Loucy (cell line): ENCODE results near the gene R3HDM1.
"Not testable (repeated sequence)": the region's sequence is repeated elsewhere in the genome, so short reads cannot be mapped to it uniquely, and the experiment has no call there.

ENCODE experiments used
- H2AFZ ChIP-seq: fragments of 200-600 bp; sonication (generic); 2 replicates; pipeline ENCODE4 v1.6.0; 2016; ENCODE audit warnings: antibody characterized with exemption, mild to moderate bottlenecking, low read length, moderate library complexity
- H3F3A ChIP-seq: fragments of 200-600 bp; 2 replicates; pipeline ENCODE4 v1.6.0; 2016; ENCODE audit warnings: antibody characterized with exemption, low read depth, mild to moderate bottlenecking
- H3K27me3 ChIP-seq: fragments of 200-600 bp; sonication (generic); 2 replicates; pipeline ENCODE4 v1.6.1; 2014; ENCODE audit warnings: low read length, mild to moderate bottlenecking; ENCODE audit not compliant: insufficient read depth, poor library complexity, severe bottlenecking
- H3K36me3 ChIP-seq: fragments of 200-600 bp; sonication (generic); 2 replicates; pipeline ENCODE4 v1.6.1; 2016; ENCODE audit warnings: low read length; ENCODE audit not compliant: insufficient read depth
- H3K4me1 ChIP-seq: fragments of 200-600 bp; sonication (generic); 2 replicates; pipeline ENCODE4 v1.5.1; 2014; ENCODE audit warnings: low read length, mild to moderate bottlenecking; ENCODE audit not compliant: insufficient read depth, poor library complexity, severe bottlenecking
- H3K4me2 ChIP-seq: fragments of 200-600 bp; sonication (generic); 2 replicates; pipeline ENCODE4 v1.6.0; 2014; ENCODE audit warnings: antibody characterized with exemption, low read length, low read depth, mild to moderate bottlenecking; ENCODE audit not compliant: poor library complexity, severe bottlenecking
- H3K4me3 ChIP-seq: fragments of 200-600 bp; sonication (generic); 2 replicates; pipeline ENCODE4 v1.5.1; 2014; ENCODE audit warnings: low read length, mild to moderate bottlenecking, mixed read lengths; ENCODE audit not compliant: poor library complexity, severe bottlenecking
- H3K79me2 ChIP-seq: fragments of 200-600 bp; sonication (generic); 2 replicates; pipeline ENCODE4 v1.6.1; 2014; ENCODE audit warnings: low read length; ENCODE audit not compliant: insufficient read depth
- H3K9ac ChIP-seq: fragments of 200-600 bp; sonication (generic); 2 replicates; pipeline ENCODE4 v1.6.0; 2014; ENCODE audit warnings: mild to moderate bottlenecking, low read depth, low read length, moderate library complexity; ENCODE audit not compliant: poor library complexity, severe bottlenecking
- H3K9me2 ChIP-seq: fragments of 200-600 bp; sonication (generic); replicated peaks from 2 replicates; pipeline ENCODE4 v1.6.1; 2016; ENCODE audit warnings: low read depth, low read length, mixed read lengths
- H3K9me3 ChIP-seq: fragments of 200-600 bp; sonication (generic); 2 replicates; pipeline ENCODE4 v1.6.1; 2014; ENCODE audit warnings: mild to moderate bottlenecking, antibody characterized with exemption, low read length, low read depth; ENCODE audit not compliant: insufficient read depth
- H4K20me1 ChIP-seq: fragments of 200-600 bp; sonication (generic); 2 replicates; pipeline ENCODE4 v1.6.0; 2014; ENCODE audit warnings: antibody characterized with exemption, low read length, mild to moderate bottlenecking; ENCODE audit not compliant: insufficient read depth, poor library complexity, severe bottlenecking
- CTCF ChIP-seq: fragments of 200-600 bp; sonication (generic); conservative IDR thresholded peaks from 2 replicates; pipeline ENCODE4 v1.5.1; 2014; ENCODE audit warnings: mild to moderate bottlenecking, antibody characterized with exemption, low read length
- EZH2phosphoT487 ChIP-seq: fragments of 200-600 bp; IDR thresholded peaks from 2 replicates; pipeline ENCODE4 v1.6.1; 2018; ENCODE audit warnings: antibody characterized with exemption, mild to moderate bottlenecking, moderate library complexity, borderline replicate concordance

Gene R3HDM1

DNA sequence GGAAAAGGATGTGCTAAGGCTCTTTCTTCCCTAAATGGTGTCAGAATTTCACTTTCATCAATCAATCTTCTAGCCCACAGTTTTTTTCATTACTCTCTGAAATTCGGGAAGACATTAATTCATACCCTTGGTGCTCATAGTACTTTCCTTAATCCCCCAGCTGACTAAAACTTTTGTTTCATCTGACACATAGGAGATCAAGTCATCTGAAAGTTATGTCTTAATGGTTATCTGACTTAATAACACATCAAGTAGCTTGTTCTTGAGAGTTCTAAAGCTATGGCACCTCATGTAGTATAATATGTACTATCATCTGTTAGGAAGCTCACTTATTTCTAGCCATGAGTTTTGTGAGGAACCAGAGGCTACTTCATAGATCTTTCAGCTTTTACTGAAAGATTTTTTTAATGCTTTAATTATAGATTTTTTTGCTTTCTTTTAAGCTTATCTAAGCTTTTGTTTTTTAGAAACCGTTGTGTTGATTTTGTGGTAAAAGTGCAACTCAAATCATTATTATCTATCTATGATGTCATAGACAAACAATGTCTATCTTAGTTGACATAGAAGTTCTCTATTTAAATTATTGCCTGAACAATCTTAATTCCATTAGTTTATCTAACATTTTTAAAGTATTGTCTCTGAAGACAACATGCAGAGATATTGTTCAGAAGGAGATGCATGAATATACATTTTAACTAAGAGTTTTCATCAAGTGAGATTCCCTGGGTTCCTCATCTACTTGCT lies 116.7 kb downstream of the R3HDM1 start:
- Histone ChIP-seq H4K20me1 (no peaks in the 10 kb centered on the region), H3K4me2 (no peak overlapping the region), H3K9ac (no peak overlapping the region), H2AFZ (no peak overlapping the region), H3K4me3 (no peak overlapping the region), H3K36me3 (peaks cover 45% of the 10 kb centered on the region), H3K4me1 (peaks cover 6% of the 10 kb centered on the region), H3F3A (0 out of 2 replicates have a peak, but pooled peaks cover 3% of the 10 kb centered on the region), H3K79me2 (no peaks in the 10 kb centered on the region), H3K9me3 (no peaks in the 10 kb centered on the region), H3K27me3 (no peaks in the 10 kb centered on the region), H3K9me2 (no peaks in the 10 kb centered on the region)
- TF ChIP-seq EZH2phosphoT487 (no peak), CTCF (no peak)

DNA sequence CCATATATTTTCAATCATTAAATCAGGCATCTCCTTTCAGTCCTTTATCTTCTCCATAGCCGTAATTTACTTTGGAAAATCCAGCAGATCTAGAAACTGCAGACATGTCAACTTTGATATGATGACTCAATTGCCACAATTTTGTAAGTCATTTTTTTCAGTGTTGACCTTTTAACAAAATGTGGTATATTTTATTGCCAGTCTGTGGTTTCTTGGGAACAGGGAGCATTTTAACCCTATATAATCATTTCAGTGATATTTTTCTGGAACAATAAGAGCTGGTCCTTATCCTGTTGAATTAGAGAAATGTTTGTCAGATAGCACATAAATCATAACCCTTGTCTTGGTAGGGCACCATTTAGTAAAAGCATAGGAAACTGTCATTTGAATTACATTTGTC lies 119.4 kb downstream of the R3HDM1 start:
- peaks cover 49% of the 10 kb centered on the region for H3K36me3 ChIP-seq
- H3K4me3 ChIP-seq: no peak overlapping the region
- H3K9me2 ChIP-seq: no peaks in the 10 kb centered on the region
- TF ChIP-seq CTCF (no peak), EZH2phosphoT487 (no peak)
- H3K4me1 ChIP-seq: peaks cover 6% of the 10 kb centered on the region
- no peaks in the 10 kb centered on the region for H3K9me3 ChIP-seq
- no peaks in the 10 kb centered on the region for H4K20me1 ChIP-seq
- H3K4me2 ChIP-seq: no peak overlapping the region
- no peak overlapping the region for H3K9ac ChIP-seq
- 0 out of 2 replicates have a peak, but pooled peaks cover 3% of the 10 kb centered on the region for H3F3A ChIP-seq
- H2AFZ ChIP-seq: no peak overlapping the region
- H3K27me3 ChIP-seq: no peaks in the 10 kb centered on the region
- no peaks in the 10 kb centered on the region for H3K79me2 ChIP-seq

DNA sequence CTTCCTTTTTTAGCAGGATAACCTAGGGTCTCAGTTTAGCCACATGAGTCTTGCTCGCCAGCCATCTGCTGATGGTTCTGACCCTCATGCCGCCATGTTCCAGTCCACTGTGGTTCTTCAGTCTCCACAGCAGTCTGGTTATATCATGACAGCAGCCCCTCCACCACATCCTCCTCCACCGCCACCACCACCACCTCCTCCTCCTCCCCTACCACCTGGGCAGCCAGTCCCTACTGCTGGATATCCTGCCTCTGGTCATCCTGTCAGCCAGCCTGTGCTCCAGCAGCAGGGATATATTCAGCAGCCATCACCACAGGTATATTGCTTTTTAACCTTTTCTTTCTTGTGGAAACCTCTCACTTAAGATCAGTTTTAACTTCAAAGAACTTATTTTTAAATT lies 120.4 kb downstream of the R3HDM1 start:
- Histone ChIP-seq H3K9me2 (no peaks in the 10 kb centered on the region), H3K4me2 (no peak overlapping the region), H2AFZ (no peak overlapping the region), H3K9ac (no peak overlapping the region), H3K9me3 (no peaks in the 10 kb centered on the region), H4K20me1 (no peaks in the 10 kb centered on the region), H3F3A (0 out of 2 replicates have a peak, but pooled peaks cover 3% of the 10 kb centered on the region), H3K27me3 (no peaks in the 10 kb centered on the region), H3K36me3 (peaks cover 50% of the 10 kb centered on the region), H3K4me1 (peaks cover 6% of the 10 kb centered on the region), H3K79me2 (no peaks in the 10 kb centered on the region), H3K4me3 (no peak overlapping the region)
- TF ChIP-seq CTCF: no peak
- no peak for TF ChIP-seq EZH2phosphoT487

GRCh38 chr2:135654239-135654638 lies 123.0 kb downstream of the R3HDM1 start:
- not testable (repeated sequence) for H3F3A ChIP-seq, H3K27me3 ChIP-seq, H3K4me1 ChIP-seq, H3K9ac ChIP-seq, H3K4me2 ChIP-seq, H3K79me2 ChIP-seq, H3K9me2 ChIP-seq, H3K9me3 ChIP-seq, H3K4me3 ChIP-seq, H4K20me1 ChIP-seq, H2AFZ ChIP-seq
- peaks cover 55% of the 10 kb centered on the region for H3K36me3 ChIP-seq
